B cell (primary cell): ENCODE results near the gene ATG4D.

Experiments
- CTCF ChIP-seq: fragments of 200-600 bp; IDR thresholded peaks from one replicate; pipeline ENCODE4 v1.8.0; 2022; ENCODE audit warnings: antibody characterized with exemption, mild to moderate bottlenecking
- EZH2 ChIP-seq: IDR thresholded peaks from 2 replicates; pipeline ENCODE4 v1.6.1; 2012; ENCODE audit warnings: borderline replicate concordance, low read depth, mild to moderate bottlenecking, moderate library complexity, low read length; ENCODE audit not compliant: insufficient read depth, poor library complexity, severe bottlenecking

GRCh38 chr19:10508036-10508435, 35.7 kb upstream of the ATG4D start:
- TF ChIP-seq CTCF (no peak), EZH2 (no peak)
